GM19468 (cell line): ENCODE measurements around the gene IDH1.
"Not testable (repeated sequence)": the region's sequence is repeated elsewhere in the genome, so short reads cannot be mapped to it uniquely, and the experiment has no call there.

ENCODE experiments used
- ATAC-seq: cut with Tn5 transposase; IDR thresholded peaks from one replicate; pipeline ENCODE4 v1.9.1; 2021; ENCODE audit warnings: mild to moderate bottlenecking, moderate library complexity, moderate number of reproducible peaks; ENCODE audit not compliant: unreplicated experiment; ENCODE audit errors: extremely low read depth

IDH1 gene

GRCh38 chr2:208254871-208255556, at the start of gene IDH1:
TSS of gene IDH1 (minus strand) at chr2:208255071. CDS start at chr2:208251551, 3,520 bp downstream.
- ATAC-seq, result peak; percentile 66

GRCh38 chr2:208304157-208304556, 49.3 kb upstream of the IDH1 start:
- no peak for ATAC-seq

GRCh38 chr2:208300847-208301618, 46.2 kb upstream of the IDH1 start:
- no peak for ATAC-seq

- no peak for ATAC-seq
Measured at GRCh38 chr2:208297961-208298360, 43.1 kb upstream of the IDH1 start.

GRCh38 chr2:208296610-208297009, 41.7 kb upstream of the IDH1 start:
- no peak for ATAC-seq

GRCh38 chr2:208295834-208296233, 41.0 kb upstream of the IDH1 start:
- ATAC-seq, result no peak

GRCh38 chr2:208294482-208295024, 39.7 kb upstream of the IDH1 start:
- ATAC-seq, result no peak

- no peak for ATAC-seq
Measured at GRCh38 chr2:208285853-208286252, 31.0 kb upstream of the IDH1 start.

- ATAC-seq, result no peak
Measured at GRCh38 chr2:208280933-208281332, 26.1 kb upstream of the IDH1 start.

GRCh38 chr2:208280234-208280633, 25.4 kb upstream of the IDH1 start:
- ATAC-seq, result no peak

- no peak for ATAC-seq
Measured at GRCh38 chr2:208279236-208279635, 24.4 kb upstream of the IDH1 start.

- no peak for ATAC-seq
Measured at GRCh38 chr2:208278549-208278948, 23.7 kb upstream of the IDH1 start.

GRCh38 chr2:208274748-208275147, 19.9 kb upstream of the IDH1 start:
- ATAC-seq, result no peak

- no peak for ATAC-seq
Measured at GRCh38 chr2:208269091-208269490, 14.2 kb upstream of the IDH1 start.

- ATAC-seq, result no peak
Measured at GRCh38 chr2:208268156-208268952, 13.5 kb upstream of the IDH1 start.

GRCh38 chr2:208267526-208267925, 12.7 kb upstream of the IDH1 start:
- not testable (repeated sequence) for ATAC-seq

GRCh38 chr2:208266936-208267335, 12.1 kb upstream of the IDH1 start:
- no peak for ATAC-seq

- no peak for ATAC-seq
Measured at GRCh38 chr2:208266553-208266893, 11.7 kb upstream of the IDH1 start.

GRCh38 chr2:208265801-208266552, 11.1 kb upstream of the IDH1 start, which contains the start of gene PIKFYVE:
TSS of gene PIKFYVE (plus strand) at chr2:208266255. CDS start at chr2:208271520, 5,265 bp downstream.
- ATAC-seq, result peak; percentile 83

GRCh38 chr2:208265371-208265800, 10.5 kb upstream of the IDH1 start:
- ATAC-seq, result peak; percentile 12
